Measurements from ENCODE around the gene GNAI2. TPM values are rescaled to one million over a fixed set of nuclear protein-coding genes. Genes with fewer than 3 reads are reported as not detected.
"Not testable (repeated sequence)": the region's sequence is repeated elsewhere in the genome, so short reads cannot be mapped to it uniquely, and the experiment has no call there.

The GNAI2 gene
- total RNA-seq, 5 donors from 2014 or later (not counting 1 experiment from before 2014, with no cell fraction given) = 257 to 313 (median 287) TPM

DNA sequence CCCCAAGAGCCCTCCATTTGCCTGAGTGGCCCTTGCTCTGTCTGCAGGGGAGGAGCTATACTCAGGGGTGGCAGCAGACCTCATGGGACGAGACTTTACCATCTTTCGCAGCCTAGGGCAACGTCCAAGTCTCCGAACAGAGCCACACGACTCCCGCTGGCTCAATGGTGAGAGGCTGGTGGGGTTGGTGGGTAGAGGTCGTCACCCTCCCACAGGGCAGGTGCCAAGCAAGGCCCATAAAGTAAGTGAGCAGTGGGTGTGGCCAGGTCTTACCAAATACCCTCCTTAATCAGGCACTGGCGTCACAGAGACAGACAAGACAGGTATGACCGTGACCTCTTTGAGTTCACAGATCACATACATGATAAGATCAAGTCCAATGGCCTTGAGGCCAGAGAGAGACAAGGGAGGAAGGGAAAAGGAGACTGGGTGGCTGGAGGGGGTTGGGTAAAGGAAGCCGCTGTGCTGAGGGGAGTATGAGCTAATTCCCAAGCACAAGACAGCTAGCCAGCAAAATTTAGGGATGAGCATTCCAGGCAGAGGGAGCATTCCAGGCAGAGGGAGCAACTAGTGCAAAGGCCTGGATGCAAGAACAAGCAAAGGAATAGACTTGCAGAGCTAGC lies 35.4 kb downstream of the GNAI2 start:
- H3K4me3 ChIP-seq (ENCODE audit: control insufficient read depth in 1 of 2, extremely low read depth in 1 of 2, low read length in 1 of 2) = no peak overlapping the region
- Mint-ChIP-seq H3K27me3 (peaks cover 25 to 32% of the 10 kb centered on the region in 2 donors), H3K9me3 (no peaks in the 10 kb centered on the region), H3K27ac (no peak overlapping the region), H3K4me1 (peaks cover 23 to 28% (median 24%) of the 10 kb centered on the region in 3 donors), H3K4me3 (no peak overlapping the region), H3K36me3 (no peaks in the 10 kb centered on the region)
- H3K9me3 ChIP-seq = no peaks in the 10 kb centered on the region
- H3K36me3 ChIP-seq (ENCODE audit: control insufficient read depth in 2 of 2, extremely low read depth in 1 of 2, insufficient read depth in 1 of 2, low read length in 1 of 2) = no peaks in the 10 kb centered on the region
- ChIA-PET CTCF (interaction anchor here in 1 of 2 donors (0.9 to 1.1 kb wide), 2 partner anchors 28 to 77 kb away, joined by 3 to 6 read pairs; partner anchors contain the start of genes HYAL3 and NAA80), POLR2A (no interaction called here)
- ATAC-seq (replicated peaks in 1 of 4) (no peak), DNase-seq (no peak)
- H3K27me3 ChIP-seq (replicated peaks in 1 of 2; ENCODE audit: control insufficient read depth in 2 of 2, extremely low read depth in 1 of 2, insufficient read depth in 2 of 2, low read length in 1 of 2) = peaks cover 9 to 58% of the 10 kb centered on the region in 2 experiments
- H3K27ac ChIP-seq (ENCODE audit: low read length) = no peak overlapping the region
- WGBS (ENCODE audit: insufficient coverage) = 90% methylated on average over 3 of the region's 10 CpGs
- H3K4me1 ChIP-seq (ENCODE audit: control insufficient read depth in 1 of 2, extremely low read depth in 1 of 2, insufficient read depth in 2 of 2, low read length in 2 of 2) = peaks cover 3 to 39% of the 10 kb centered on the region in 2 experiments

DNA sequence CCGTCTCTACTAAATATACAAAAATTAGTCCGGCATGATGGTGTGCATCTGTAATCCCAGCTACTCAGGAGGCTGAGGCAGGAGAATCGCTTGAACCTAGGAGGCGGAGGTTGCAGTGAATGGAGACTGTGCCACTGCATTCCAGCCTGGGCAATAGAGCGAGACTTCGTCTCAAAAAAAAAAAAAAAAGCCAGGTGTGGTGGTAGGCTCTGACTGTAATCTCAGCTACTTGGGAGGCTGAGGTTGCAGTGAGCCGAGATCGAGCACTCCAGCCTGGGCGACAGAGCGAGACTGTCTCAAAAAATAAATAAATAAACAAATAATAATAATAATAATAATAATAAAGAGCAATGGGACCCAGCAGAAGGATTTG lies 36.5 kb downstream of the GNAI2 start:
- H3K9me3 ChIP-seq; ATAC-seq (replicated peaks in 1 of 4); H3K4me3 ChIP-seq (ENCODE audit: control insufficient read depth in 1 of 2, extremely low read depth in 1 of 2, low read length in 1 of 2); H3K36me3 ChIP-seq (ENCODE audit: control insufficient read depth in 2 of 2, extremely low read depth in 1 of 2, insufficient read depth in 1 of 2, low read length in 1 of 2); H3K9me3 Mint-ChIP-seq; H3K36me3 Mint-ChIP-seq; DNase-seq; H3K27ac ChIP-seq (ENCODE audit: low read length); POLR2A ChIA-PET; H3K27ac Mint-ChIP-seq: not testable (repeated sequence)
- H3K27me3 Mint-ChIP-seq = peaks cover 25 to 37% of the 10 kb centered on the region in 2 donors
- peak overlapping the region in 1 of 3 donors; percentile 76 for H3K4me3 Mint-ChIP-seq
- Histone ChIP-seq H3K4me1 (ENCODE audit: control insufficient read depth in 1 of 2, extremely low read depth in 1 of 2, insufficient read depth in 2 of 2, low read length in 2 of 2) (peaks cover 3 to 42% of the 10 kb centered on the region in 2 experiments), H3K27me3 (replicated peaks in 1 of 2; ENCODE audit: control insufficient read depth in 2 of 2, extremely low read depth in 1 of 2, insufficient read depth in 2 of 2, low read length in 1 of 2) (peaks cover 11 to 58% of the 10 kb centered on the region in 2 experiments)
- no CpG with 5 or more reads among the region's 10 CpGs for WGBS (ENCODE audit: insufficient coverage)
- peaks cover 23 to 28% (median 24%) of the 10 kb centered on the region in 3 donors for H3K4me1 Mint-ChIP-seq
- CTCF ChIA-PET = interaction anchor here (0.6 to 0.7 kb wide), 4 partner anchors 14 to 150 kb away, joined by 3 to 5 read pairs (median 4); no protein-coding TSS in a partner anchor

DNA sequence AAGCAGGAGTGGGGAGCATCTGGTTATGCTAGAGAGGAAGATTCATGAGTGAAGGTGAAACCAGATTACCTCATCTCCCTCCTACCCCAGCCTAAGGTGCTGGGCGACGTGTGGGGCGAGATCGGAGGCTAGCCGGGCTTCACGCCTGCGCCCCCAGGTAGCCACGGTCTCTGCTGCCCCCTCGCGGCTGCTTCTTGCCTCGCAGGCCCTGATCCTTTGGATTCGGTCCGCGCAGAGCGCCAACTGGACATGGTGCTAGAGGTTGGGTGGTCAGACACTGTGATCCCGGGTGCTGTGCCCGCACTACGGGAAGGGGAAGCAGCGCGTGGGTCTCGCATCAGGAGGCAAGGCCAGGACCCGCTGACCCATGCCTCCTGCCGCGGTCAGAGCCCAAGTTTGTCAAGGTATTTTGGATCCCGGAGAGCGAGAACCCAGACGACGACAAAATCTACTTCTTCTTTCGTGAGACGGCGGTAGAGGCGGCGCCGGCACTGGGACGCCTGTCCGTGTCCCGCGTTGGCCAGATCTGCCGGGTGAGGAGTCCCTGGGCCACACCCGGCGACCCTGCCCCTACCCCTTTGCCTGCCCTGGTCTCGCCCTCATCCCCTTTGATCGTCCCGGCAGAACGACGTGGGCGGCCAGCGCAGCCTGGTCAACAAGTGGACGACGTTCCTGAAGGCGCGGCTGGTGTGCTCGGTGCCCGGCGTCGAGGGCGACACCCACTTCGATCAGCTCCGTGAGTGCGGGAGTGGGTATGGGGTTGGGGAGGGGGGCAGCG lies 37.1 kb downstream of the GNAI2 start:
- H3K4me1 ChIP-seq (ENCODE audit: control insufficient read depth in 1 of 2, extremely low read depth in 1 of 2, insufficient read depth in 2 of 2, low read length in 2 of 2) = peaks cover 3 to 42% of the 10 kb centered on the region in 2 experiments
- H3K4me3 Mint-ChIP-seq = peak overlapping the region; percentile 39 to 76 (median 47)
- no peak overlapping the region for H3K27ac ChIP-seq (ENCODE audit: low read length)
- ChIA-PET CTCF (interaction anchor here in 1 of 2 donors (1.5 kb wide), 1 partner anchor 27 kb away, joined by 3 read pairs; no protein-coding TSS in a partner anchor), POLR2A (no interaction called here)
- peak overlapping the region in 1 of 2 donors; percentile 15 for H3K4me3 ChIP-seq (ENCODE audit: control insufficient read depth in 1 of 2, extremely low read depth in 1 of 2, low read length in 1 of 2)
- ATAC-seq (replicated peaks in 1 of 4) (peak; percentile 77 to 84 (median 82)), DNase-seq (peak; percentile 44 to 90 (median 78))
- H3K27me3 Mint-ChIP-seq = peaks cover 22 to 42% of the 10 kb centered on the region in 2 donors
- peaks cover 12 to 58% of the 10 kb centered on the region in 2 experiments for H3K27me3 ChIP-seq (replicated peaks in 1 of 2; ENCODE audit: control insufficient read depth in 2 of 2, extremely low read depth in 1 of 2, insufficient read depth in 2 of 2, low read length in 1 of 2)
- peak overlapping the region in 1 of 2 donors; percentile 39 for H3K27ac Mint-ChIP-seq
- no peaks in the 10 kb centered on the region for H3K9me3 ChIP-seq
- H3K4me1 Mint-ChIP-seq = peaks cover 23 to 28% (median 24%) of the 10 kb centered on the region in 3 donors
- WGBS (ENCODE audit: insufficient coverage) = 4% methylated on average over 52 of the region's 61 CpGs
- H3K36me3 ChIP-seq (ENCODE audit: control insufficient read depth in 2 of 2, extremely low read depth in 1 of 2, insufficient read depth in 1 of 2, low read length in 1 of 2) = no peaks in the 10 kb centered on the region
- no peaks in the 10 kb centered on the region for H3K36me3 Mint-ChIP-seq
- H3K9me3 Mint-ChIP-seq = no peaks in the 10 kb centered on the region

DNA sequence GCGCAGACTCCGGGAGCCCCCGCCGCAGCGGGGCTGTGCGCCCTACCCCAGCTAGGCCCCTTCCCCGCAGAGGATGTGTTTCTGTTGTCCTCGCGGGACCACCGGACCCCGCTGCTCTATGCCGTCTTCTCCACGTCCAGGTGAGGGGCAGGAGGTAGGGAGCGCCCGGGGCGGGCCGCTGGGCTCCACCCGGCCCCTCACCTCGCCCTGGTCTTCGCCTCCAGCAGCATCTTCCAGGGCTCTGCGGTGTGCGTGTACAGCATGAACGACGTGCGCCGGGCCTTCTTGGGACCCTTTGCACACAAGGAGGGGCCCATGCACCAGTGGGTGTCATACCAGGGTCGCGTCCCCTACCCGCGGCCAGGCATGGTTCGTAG lies 37.7 kb downstream of the GNAI2 start:
- ATAC-seq (replicated peaks in 1 of 4) (no peak), DNase-seq (no peak)
- Mint-ChIP-seq H3K4me3 (peak overlapping the region in 1 of 3 donors; percentile 70), H3K27ac (no peak overlapping the region), H3K4me1 (peaks cover 23 to 28% (median 24%) of the 10 kb centered on the region in 3 donors), H3K9me3 (no peaks in the 10 kb centered on the region), H3K36me3 (no peaks in the 10 kb centered on the region), H3K27me3 (peaks cover 22 to 46% of the 10 kb centered on the region in 2 donors)
- H3K4me1 ChIP-seq (ENCODE audit: control insufficient read depth in 1 of 2, extremely low read depth in 1 of 2, insufficient read depth in 2 of 2, low read length in 2 of 2) = peaks cover 3 to 42% of the 10 kb centered on the region in 2 experiments
- no peak overlapping the region for H3K27ac ChIP-seq (ENCODE audit: low read length)
- ChIA-PET CTCF (interaction anchor here in 1 of 2 donors (1.5 kb wide), 1 partner anchor 27 kb away, joined by 3 read pairs; no protein-coding TSS in a partner anchor), POLR2A (no interaction called here)
- WGBS (ENCODE audit: insufficient coverage) = 38% methylated on average over 26 of the region's 31 CpGs
- H3K9me3 ChIP-seq = no peaks in the 10 kb centered on the region
- no peak overlapping the region for H3K4me3 ChIP-seq (ENCODE audit: control insufficient read depth in 1 of 2, extremely low read depth in 1 of 2, low read length in 1 of 2)
- H3K36me3 ChIP-seq (ENCODE audit: control insufficient read depth in 2 of 2, extremely low read depth in 1 of 2, insufficient read depth in 1 of 2, low read length in 1 of 2) = no peaks in the 10 kb centered on the region
- H3K27me3 ChIP-seq (replicated peaks in 1 of 2; ENCODE audit: control insufficient read depth in 2 of 2, extremely low read depth in 1 of 2, insufficient read depth in 2 of 2, low read length in 1 of 2) = peaks cover 16 to 63% of the 10 kb centered on the region in 2 experiments

DNA sequence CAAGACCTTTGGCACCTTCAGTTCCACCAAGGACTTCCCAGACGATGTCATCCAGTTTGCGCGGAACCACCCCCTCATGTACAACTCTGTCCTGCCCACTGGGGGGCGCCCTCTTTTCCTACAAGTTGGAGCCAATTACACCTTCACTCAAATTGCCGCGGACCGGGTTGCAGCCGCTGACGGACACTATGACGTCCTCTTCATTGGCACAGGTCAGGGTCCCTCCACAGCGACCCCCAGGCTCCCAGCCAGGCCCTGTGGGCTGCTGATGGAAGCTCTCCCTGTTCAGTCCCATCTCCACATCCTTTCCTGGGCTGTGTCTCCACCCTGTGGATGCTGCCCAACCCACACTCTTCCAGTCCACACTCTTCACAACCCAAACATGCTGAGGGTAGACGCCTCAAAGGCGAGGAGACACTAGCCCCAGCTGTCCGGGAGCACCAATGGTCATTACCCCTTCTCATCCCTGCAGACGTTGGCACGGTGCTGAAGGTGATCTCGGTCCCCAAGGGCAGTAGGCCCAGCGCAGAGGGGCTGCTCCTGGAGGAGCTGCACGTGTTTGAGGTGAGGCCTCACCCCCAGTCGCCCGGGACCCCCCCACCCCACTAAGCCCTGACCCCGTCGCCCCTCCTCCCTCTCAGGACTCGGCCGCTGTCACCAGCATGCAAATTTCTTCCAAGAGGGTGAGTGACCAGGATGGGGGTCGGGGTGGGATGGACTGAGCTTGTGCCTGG lies 38.5 kb downstream of the GNAI2 start:
- Histone ChIP-seq H3K36me3 (ENCODE audit: control insufficient read depth in 2 of 2, extremely low read depth in 1 of 2, insufficient read depth in 1 of 2, low read length in 1 of 2) (no peaks in the 10 kb centered on the region), H3K9me3 (no peaks in the 10 kb centered on the region), H3K4me3 (ENCODE audit: control insufficient read depth in 1 of 2, extremely low read depth in 1 of 2, low read length in 1 of 2) (no peak overlapping the region), H3K4me1 (ENCODE audit: control insufficient read depth in 1 of 2, extremely low read depth in 1 of 2, insufficient read depth in 2 of 2, low read length in 2 of 2) (peaks cover 3 to 42% of the 10 kb centered on the region in 2 experiments), H3K27me3 (replicated peaks in 1 of 2; ENCODE audit: control insufficient read depth in 2 of 2, extremely low read depth in 1 of 2, insufficient read depth in 2 of 2, low read length in 1 of 2) (peaks cover 16 to 68% of the 10 kb centered on the region in 2 experiments), H3K27ac (ENCODE audit: low read length) (no peak overlapping the region)
- H3K9me3 Mint-ChIP-seq = no peaks in the 10 kb centered on the region
- H3K4me1 Mint-ChIP-seq = peaks cover 23 to 28% (median 24%) of the 10 kb centered on the region in 3 donors
- 4% methylated on average over 14 of the region's 26 CpGs for WGBS (ENCODE audit: insufficient coverage)
- H3K36me3 Mint-ChIP-seq = no peaks in the 10 kb centered on the region
- peak overlapping the region in 2 of 3 donors; percentile 29 to 70 for H3K4me3 Mint-ChIP-seq
- DNase-seq (peak; percentile 23 to 85 (median 63)), ATAC-seq (replicated peaks in 1 of 4) (peak; percentile 37 to 60 (median 52))
- POLR2A ChIA-PET = no interaction called here
- CTCF ChIA-PET = interaction anchor here (0.6 to 1.5 kb wide), 6 partner anchors 9 to 179 kb away, joined by 3 to 8 read pairs (median 4); no protein-coding TSS in a partner anchor
- peak overlapping the region in 1 of 2 donors; percentile 19 for H3K27ac Mint-ChIP-seq
- peaks cover 22 to 45% of the 10 kb centered on the region in 2 donors for H3K27me3 Mint-ChIP-seq

All from T-cell (primary cell).